Ovary (tissue), 3 donors: ENCODE data around the gene UTP20.

Experiments used
- POLR2A ChIP-seq: fragments of 450-650 bp; IDR thresholded peaks from one replicate; pipeline ENCODE4 v1.6.1; 2017; ENCODE audit warnings: antibody characterized with exemption, mild to moderate bottlenecking, moderate library complexity
- TF ChIP-seq, protein P1 (sequence below), 3 donors: fragments of 450-650 bp in 2 of 3; fragments of 200-600 bp in 1 of 3; IDR thresholded peaks; one replicate each; pipeline versions ENCODE4 v1.5.1 to v1.8.0; 2016 to 2022; ENCODE audit warnings: antibody characterized with exemption in 3 of 3, mild to moderate bottlenecking in 1 of 3
- donor health status: DM: no; HTN: no; CAD: no.

GRCh38 chr12:101256266-101256665 is 23.6 kb upstream of the UTP20 start:
- TF ChIP-seq POLR2A: no peak
- TF ChIP-seq, protein P1, sequence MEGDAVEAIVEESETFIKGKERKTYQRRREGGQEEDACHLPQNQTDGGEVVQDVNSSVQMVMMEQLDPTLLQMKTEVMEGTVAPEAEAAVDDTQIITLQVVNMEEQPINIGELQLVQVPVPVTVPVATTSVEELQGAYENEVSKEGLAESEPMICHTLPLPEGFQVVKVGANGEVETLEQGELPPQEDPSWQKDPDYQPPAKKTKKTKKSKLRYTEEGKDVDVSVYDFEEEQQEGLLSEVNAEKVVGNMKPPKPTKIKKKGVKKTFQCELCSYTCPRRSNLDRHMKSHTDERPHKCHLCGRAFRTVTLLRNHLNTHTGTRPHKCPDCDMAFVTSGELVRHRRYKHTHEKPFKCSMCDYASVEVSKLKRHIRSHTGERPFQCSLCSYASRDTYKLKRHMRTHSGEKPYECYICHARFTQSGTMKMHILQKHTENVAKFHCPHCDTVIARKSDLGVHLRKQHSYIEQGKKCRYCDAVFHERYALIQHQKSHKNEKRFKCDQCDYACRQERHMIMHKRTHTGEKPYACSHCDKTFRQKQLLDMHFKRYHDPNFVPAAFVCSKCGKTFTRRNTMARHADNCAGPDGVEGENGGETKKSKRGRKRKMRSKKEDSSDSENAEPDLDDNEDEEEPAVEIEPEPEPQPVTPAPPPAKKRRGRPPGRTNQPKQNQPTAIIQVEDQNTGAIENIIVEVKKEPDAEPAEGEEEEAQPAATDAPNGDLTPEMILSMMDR (IDR thresholded peaks at IDR 0.05): no peak
